K562 (cell line): ENCODE results near the gene TGM3.

ENCODE experiments used
- CAMTA2 ChIP-seq: fragments of 250-450 bp; sonication (Bioruptor Pico); conservative IDR thresholded peaks from 2 replicates; pipeline ENCODE4 v1.5.1; 2022
- EZH2 ChIP-seq: IDR thresholded peaks from 2 replicates; pipeline ENCODE4 v1.6.1; 2012; ENCODE audit warnings: low read depth, mild to moderate bottlenecking, inconsistent platforms, low read length, borderline replicate concordance
- KLF6 ChIP-seq: fragments of 250-450 bp; sonication (Bioruptor Pico); IDR thresholded peaks from 2 replicates; pipeline ENCODE4 v1.4.0; 2020; ENCODE audit warnings: mild to moderate bottlenecking, moderate library complexity, borderline replicate concordance
- LCOR ChIP-seq: sonication (generic); formaldehyde crosslinking; IDR thresholded peaks from 2 replicates; pipeline ENCODE4 v1.8.0; 2022; ENCODE audit warnings: mild to moderate bottlenecking, missing genetic modification reagents
- MEF2D ChIP-seq: conservative IDR thresholded peaks from 2 replicates; pipeline ENCODE4 v1.6.1; 2016; ENCODE audit warnings: low read depth, missing genetic modification characterization, missing compliant biosample characterization
- PBX2 ChIP-seq, 2 experiments: IDR thresholded peaks in 1 of 2; conservative IDR thresholded peaks in 1 of 2; 2 replicates each; pipeline ENCODE4 v1.6.1; 2016; ENCODE audit warnings: low read depth in 2 of 2, mild to moderate bottlenecking in 1 of 2, missing compliant biosample characterization in 1 of 2, missing genetic modification characterization in 1 of 2, moderate library complexity in 1 of 2
- PHF20 ChIP-seq: fragments of 450-650 bp; IDR thresholded peaks from 2 replicates; pipeline ENCODE4 v1.6.1; 2018; ENCODE audit not compliant: partially characterized antibody
- RFX5 ChIP-seq: IDR thresholded peaks from 2 replicates; pipeline ENCODE4 v1.6.1; 2011; ENCODE audit warnings: low read depth, mild to moderate bottlenecking, improper control_type of control experiment, low read length
- TF ChIP-seq, protein P1 (sequence below), 3 experiments: IDR thresholded peaks in 2 of 3; conservative IDR thresholded peaks in 1 of 3; 2 replicates each; pipeline ENCODE4 v1.5.1; 2011 to 2012; ENCODE audit warnings: low read length in 3 of 3, mild to moderate bottlenecking in 3 of 3, control low read depth in 2 of 3, improper control_type of control experiment in 1 of 3, inconsistent platforms in 1 of 3, low read depth in 1 of 3, mixed read lengths in 1 of 3, moderate library complexity in 1 of 3; ENCODE audit not compliant: insufficient read depth in 2 of 3

- TF ChIP-seq RFX5 = no peak
- no peak for TF ChIP-seq EZH2
- TF ChIP-seq PBX2 (CRISPR knock-in tag; IDR thresholded peaks at IDR 0.05; ENCODE audit: low read depth) = no peak
- no peak for TF ChIP-seq PBX2 (tag; conservative IDR thresholded peaks at IDR 0.05; ENCODE audit: low read depth)
- TF ChIP-seq MEF2D (tag) = no peak
- TF ChIP-seq PHF20 = no peak
- TF ChIP-seq CAMTA2 (CRISPR knock-in tag) = no peak
- TF ChIP-seq KLF6 (CRISPR knock-in tag) = no peak
- TF ChIP-seq LCOR = no peak
- TF ChIP-seq, protein P1, sequence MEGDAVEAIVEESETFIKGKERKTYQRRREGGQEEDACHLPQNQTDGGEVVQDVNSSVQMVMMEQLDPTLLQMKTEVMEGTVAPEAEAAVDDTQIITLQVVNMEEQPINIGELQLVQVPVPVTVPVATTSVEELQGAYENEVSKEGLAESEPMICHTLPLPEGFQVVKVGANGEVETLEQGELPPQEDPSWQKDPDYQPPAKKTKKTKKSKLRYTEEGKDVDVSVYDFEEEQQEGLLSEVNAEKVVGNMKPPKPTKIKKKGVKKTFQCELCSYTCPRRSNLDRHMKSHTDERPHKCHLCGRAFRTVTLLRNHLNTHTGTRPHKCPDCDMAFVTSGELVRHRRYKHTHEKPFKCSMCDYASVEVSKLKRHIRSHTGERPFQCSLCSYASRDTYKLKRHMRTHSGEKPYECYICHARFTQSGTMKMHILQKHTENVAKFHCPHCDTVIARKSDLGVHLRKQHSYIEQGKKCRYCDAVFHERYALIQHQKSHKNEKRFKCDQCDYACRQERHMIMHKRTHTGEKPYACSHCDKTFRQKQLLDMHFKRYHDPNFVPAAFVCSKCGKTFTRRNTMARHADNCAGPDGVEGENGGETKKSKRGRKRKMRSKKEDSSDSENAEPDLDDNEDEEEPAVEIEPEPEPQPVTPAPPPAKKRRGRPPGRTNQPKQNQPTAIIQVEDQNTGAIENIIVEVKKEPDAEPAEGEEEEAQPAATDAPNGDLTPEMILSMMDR (IDR thresholded peaks at IDR 0.05 in 2 of 3, conservative IDR thresholded peaks at IDR 0.05 in 1 of 3; ENCODE audit: insufficient read depth in 2 of 3, low read depth in 1 of 3, low read length in 3 of 3) = no peak
Observed at GRCh38 chr20:2299301-2299700, 3.5 kb downstream of the TGM3 start.
